ENCODE data around the gene YWHAG.
"Not testable (repeated sequence)": the region's sequence is repeated elsewhere in the genome, so short reads cannot be mapped to it uniquely, and the experiment has no call there.

Gene YWHAG

GRCh38 chr7:76358481-76359110 is at the start of gene YWHAG:
YWHAG (minus strand) TSS chr7:76358991; CDS start chr7:76358808, 183 bp downstream.
- peak; percentile 93 for DNase-seq

DNA sequence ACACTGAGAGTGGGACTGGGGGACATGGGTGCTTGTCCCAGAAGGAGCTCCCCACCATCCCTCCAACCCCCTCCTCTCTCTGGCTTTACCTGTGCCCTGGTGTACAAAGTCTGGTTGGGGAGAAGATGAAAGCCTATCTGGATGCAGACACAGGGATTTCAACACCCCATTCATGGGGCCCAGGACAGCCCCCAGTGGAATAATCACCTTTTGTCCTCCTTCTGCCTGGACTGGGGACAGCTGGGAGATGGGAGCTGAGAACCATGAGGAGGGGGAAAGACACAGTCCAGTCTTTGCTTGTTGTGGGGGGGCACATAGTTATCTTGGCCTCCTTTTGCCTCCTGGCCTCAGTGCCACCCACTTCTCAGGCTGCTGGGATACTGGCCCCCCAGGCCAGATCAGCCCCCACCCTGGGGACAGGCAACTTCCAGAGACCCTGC is 49.4 kb upstream of the YWHAG start:
- no peak for DNase-seq

DNA sequence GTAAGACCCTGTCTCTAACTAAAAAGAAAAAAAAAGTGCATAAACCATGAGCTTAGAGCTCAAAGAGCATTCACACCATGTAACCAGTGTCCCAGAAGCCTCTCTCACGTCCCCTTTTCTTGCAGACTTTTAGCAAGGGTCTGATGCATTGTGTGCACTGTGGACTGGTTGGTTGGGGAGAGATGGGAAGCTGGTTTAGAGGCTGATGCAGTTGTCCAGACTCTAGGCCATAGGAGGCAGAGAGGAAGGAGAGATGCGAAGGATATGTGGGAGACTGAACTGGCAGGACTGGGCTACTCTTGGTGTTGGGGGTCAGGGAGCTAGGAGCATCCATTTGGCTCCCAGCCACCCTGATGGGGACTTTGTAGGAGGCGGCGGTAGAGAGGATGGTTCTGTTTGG is 48.9 kb upstream of the YWHAG start:
- no peak for DNase-seq

DNA sequence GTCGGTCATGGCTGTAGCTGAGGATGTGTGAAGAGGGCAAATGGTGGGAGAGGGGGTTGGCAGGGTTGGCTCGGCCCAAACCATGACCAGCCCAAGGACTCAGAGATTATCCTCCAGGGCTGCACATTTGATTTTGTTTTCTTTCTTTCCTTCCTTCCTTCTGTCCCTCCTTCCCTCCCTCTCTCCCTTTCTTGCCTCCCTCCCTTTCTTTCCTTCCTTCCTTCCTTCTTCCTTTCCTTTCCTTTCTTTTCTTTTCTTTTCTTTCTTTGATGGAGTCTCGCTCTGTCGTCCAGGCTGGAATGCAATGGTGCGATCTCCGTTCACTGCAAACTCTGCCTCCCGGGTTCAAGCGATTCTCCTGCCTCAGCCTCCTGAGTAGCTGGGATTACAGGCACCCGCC is 46.9 kb upstream of the YWHAG start:
- DNase-seq = no peak

GRCh38 chr7:76403780-76404494 is 45.1 kb upstream of the YWHAG start:
- no peak for DNase-seq

DNA sequence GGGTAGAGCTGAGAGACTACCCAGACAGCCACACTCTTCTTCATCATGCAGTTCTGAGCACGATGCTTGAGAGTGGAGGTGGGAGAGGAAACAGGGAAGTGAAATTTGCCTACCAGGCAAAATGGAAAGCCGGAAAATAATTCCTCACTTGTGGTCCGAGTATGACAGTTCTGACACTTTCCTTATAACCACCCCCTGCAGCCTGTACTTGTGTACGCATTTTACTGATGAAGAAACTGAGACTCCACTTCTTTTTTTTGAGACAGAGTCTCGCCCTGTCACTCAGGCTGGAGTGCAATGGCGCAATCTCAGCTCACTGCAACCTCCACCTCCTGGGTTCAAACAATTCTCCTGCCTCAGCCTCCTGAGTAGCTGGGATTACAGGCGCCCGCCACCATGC is 44.3 kb upstream of the YWHAG start:
- not testable (repeated sequence) for DNase-seq

- no peak for DNase-seq
These were observed 41.5 kb upstream of the YWHAG start for GRCh38 chr7:76400248-76400647.

DNA sequence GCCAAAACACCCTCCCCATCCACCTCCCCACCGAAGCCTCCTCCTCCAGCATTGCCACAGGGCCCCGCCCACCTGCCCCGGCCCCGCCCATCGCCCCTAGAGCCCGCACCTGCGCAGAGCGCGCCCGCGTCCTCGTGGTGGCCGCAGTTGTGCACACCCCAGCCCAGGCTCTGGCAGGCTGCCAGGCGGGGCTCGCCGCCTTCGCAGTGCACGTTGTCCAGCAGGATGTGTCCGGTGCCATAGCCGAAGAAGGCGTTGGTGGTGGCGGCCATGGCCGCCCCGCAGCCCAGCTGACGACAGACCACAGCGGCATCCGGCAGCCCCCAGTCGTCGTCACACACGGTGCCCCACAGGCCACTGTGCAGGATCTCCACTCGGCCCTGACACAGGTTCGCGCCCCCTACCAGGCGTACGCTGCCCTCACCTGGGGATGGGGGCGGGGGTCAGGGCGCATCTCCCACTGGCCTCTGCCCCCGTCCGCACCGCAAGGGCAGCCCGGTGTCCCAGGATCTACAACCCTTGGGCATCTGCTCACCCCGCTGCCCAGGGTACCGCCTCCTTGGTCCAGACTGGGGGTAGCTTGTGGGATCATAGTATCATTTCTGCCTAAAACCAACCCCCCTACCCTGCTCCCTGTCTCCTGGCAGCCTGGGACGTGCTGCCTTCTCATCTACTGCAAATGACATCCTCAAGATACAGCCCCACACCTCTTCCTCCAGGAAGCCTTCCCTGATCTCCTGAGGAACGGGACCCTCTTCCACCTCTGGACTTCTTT is 38.8 kb upstream of the YWHAG start:
- peak; percentile 79 for DNase-seq

DNA sequence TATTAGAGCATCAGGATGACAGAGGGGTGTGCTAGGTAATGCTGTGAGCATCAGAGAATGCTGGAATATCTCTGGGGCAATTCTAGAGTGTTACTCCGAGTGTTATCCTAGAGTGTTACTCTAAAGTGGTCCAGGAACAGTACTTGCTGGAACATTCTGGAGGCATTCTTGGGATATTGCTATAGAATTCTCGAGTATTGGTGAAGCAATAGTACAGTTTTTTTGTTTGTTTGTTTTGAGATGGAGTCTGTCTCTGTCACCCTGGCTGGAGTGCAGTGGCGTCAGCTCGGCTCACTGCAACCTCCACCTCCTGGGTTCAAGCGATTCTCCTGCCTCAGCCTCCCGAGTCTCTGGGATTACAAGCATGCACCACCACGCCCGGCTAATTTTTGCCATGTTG is 38.1 kb upstream of the YWHAG start:
- no peak for DNase-seq

- DNase-seq = no peak
These were observed 37.4 kb upstream of the YWHAG start for GRCh38 chr7:76395965-76396726.

DNA sequence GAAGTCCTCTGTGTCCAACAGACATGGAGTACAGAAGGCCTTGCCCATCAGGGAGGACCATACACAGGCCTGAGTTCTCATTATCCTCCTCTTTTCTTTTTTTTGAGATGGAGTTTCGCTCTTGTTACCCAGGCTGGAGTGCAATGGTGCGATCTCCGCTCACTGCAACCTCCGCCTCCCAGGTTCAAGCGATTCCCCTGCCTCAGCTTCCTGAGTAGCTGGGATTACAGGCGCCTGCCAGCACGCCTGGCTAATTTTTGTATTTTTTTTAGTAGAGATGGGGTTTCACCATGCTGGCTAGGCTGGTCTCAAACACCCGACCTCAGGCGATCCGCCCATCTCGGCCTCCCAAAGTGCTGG is 36.8 kb upstream of the YWHAG start:
- not testable (repeated sequence) for DNase-seq

GRCh38 chr7:76394957-76395356 is 36.2 kb upstream of the YWHAG start:
- no peak for DNase-seq

DNA sequence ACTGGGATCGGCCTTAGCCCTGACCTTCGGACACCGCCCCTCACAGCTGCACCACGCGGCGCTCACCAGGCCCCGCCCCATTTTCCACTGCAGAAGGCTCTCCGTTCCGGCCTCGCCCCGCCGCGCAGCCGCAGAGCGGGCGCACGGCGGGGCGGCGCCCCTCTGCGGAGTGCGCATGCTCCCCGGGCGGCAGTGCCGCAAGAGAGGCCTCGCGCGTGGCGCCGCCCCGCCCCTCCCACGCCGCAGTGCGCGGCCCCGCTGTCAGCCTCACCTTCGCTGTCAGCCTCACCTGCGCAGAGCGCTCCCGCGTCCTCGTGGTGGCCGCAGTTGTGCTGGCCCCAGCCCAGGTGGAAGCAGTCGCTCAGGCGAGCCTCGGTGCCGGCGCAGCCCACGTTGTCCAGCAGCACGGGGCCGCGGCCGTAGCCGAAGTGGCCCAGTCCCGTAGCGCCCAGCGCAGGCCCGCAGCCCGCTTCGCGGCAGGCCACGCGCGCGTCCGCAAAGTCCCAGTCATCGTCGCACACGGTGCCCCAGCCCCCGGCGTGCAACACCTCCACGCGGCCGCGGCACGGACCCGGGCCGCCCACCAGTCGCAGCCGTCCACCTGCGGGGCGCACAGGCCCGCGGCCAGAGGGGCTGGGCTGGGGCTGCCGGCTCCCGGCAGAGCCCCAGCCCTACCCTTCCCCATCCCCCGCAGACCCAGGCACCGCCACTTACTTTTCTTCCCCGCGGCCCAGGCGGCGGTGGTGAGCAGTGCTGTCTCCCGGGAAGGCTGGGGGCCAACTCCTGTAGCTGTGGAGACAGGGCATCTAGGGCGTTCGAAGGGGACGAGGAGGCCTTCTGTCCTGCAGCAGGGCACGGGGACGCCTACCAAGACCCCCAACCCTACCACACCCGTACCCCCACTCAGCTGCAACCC is 34.6 kb upstream of the YWHAG start:
- DNase-seq = peak; percentile 85

DNA sequence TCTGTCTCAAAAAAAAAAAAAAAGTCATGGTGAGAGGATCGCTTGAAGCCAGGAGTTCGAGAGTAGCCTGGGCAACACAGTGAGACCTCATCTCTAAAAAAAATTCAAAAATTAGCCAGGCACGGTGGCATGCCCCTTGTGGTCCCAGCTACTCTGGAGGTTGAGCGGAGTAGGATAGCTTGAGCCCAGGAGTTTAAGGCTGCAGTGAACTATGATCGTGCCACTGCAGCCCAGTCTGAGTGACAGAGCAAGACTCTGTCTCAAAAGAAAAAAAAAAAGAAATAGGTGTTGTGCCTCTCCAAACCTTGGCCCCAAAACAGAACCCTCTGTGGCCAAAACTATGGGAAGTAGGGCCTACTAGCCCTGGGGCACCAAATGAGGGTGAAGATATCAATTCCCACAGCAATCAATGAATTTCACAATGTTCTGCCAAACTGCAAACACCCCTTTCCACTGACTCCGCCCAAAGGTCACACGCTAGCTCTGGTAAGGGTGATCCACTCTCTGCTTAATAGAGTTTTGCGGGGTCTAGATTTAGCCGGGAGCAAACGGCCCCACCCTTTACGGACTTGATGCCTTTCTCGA is 33.8 kb upstream of the YWHAG start:
- DNase-seq = no peak

- no peak for DNase-seq
These were observed 31.3 kb upstream of the YWHAG start for GRCh38 chr7:76390092-76390491.

DNA sequence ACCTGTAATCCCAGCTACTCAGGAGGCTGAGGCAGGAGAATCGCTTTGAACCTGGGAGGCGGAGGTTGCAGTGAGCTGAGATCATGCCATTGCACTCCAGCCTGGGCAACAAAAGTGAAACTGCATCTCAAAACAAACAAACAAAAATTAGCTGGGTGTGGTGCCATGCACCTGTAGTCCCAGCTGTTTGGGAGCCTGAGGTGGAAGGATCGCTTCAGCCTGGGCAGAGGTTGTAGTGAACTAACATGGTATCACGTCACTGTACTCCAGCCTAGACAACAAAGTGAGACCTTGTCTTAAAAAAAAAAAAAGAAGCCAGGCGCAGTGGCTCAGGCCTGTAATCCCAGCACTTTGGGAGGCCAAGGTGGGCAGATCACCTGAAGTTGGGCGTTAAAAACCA is 29.0 kb upstream of the YWHAG start:
- DNase-seq = not testable (repeated sequence)

DNA sequence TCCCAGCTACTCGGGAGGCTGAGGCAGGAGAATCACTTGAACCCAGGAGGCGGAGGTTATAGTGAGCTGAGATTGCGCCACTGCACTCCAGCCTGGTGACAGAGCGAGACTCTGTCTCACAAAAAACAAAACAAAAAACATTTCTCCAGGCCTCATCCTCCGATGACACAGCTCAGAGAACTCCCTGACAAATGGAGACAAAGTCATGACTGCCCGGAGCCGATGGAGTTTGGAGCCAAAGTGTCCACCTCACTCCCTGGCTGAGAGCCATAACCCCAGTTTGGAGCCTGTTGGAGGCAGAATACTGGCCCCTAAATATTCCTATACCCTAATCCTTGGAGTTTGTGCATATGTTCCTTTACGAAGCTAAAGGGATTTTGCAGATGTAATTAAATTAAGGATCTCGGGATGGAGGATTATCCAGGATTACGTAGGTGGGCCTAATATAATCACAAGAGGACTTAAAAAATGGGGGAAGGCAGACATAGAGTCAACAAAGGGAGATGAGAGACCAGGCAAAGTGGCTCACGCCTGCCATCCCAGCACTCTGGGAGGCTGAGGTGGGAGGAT is 28.0 kb upstream of the YWHAG start:
- DNase-seq = no peak

- DNase-seq = no peak
These were observed 24.5 kb upstream of the YWHAG start for GRCh38 chr7:76383089-76383944.

GRCh38 chr7:76381814-76382213 is 23.0 kb upstream of the YWHAG start:
- DNase-seq = no peak

DNA sequence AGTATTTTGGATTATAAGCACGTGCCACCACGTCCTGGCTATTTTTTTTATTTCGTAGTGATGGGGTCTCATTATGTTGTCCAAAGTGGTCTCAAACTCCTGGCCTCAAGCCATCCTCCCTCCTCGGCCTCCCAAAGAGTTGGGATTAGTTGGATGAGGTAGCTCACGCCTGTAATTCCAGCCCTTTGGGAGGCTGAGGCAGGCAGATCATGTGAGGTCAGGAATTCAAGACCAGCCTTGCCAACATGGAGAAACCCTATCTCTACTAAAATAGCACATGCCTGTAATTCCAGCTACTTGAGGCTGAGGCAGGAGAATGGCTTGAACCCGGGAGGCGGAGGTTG is 21.8 kb upstream of the YWHAG start:
- no peak for DNase-seq
